LNCaP clone FGC (cell line): ENCODE results near the gene RFTN1.

ENCODE experiments used
- DNase-seq: peaks from one replicate; pipeline ENCODE4 v3.0.0-alpha.2; 2011; ENCODE audit warnings: low read depth
- H3K4me3 ChIP-seq: 2 replicates; pipeline ENCODE4 v1.5.1; 2011; ENCODE audit warnings: mild to moderate bottlenecking, low read depth, low read length, control low read depth
- CTCF ChIP-seq: IDR thresholded peaks from 2 replicates; pipeline ENCODE4 v1.5.1; 2012; ENCODE audit warnings: mild to moderate bottlenecking; ENCODE audit not compliant: control insufficient read depth, insufficient read depth; ENCODE audit errors: extremely low read depth

The RFTN1 gene

GRCh38 chr3:16334909-16335308 is 178.6 kb downstream of the RFTN1 start:
- no peak for TF ChIP-seq CTCF
- no peak for DNase-seq
- H3K4me3 ChIP-seq: no peak overlapping the region

DNA sequence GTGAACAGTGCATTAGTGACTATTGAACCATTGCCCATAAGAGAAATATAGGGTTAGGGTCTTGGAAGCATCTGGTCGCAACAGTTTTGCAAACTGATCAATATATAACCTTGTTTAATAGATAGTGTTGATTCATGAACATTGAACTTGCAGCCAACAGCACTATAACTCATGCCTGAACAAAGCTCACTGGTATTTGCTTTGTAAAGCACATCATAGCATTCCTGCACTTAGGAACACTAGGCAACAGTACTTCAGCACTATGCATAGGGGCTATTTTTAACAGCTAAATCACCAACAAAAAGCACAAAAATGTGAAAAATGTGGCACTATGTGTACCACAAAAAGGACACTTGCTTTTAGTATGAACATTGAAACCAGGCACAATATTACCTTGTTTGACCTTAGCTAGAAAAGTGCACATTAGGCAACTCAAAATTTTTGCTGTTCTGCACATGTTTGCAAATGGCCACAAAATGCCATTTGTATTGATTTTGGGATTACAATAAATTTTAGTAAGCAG is 180.5 kb downstream of the RFTN1 start:
- TF ChIP-seq CTCF: no peak
- no peak overlapping the region for H3K4me3 ChIP-seq
- no peak for DNase-seq

DNA sequence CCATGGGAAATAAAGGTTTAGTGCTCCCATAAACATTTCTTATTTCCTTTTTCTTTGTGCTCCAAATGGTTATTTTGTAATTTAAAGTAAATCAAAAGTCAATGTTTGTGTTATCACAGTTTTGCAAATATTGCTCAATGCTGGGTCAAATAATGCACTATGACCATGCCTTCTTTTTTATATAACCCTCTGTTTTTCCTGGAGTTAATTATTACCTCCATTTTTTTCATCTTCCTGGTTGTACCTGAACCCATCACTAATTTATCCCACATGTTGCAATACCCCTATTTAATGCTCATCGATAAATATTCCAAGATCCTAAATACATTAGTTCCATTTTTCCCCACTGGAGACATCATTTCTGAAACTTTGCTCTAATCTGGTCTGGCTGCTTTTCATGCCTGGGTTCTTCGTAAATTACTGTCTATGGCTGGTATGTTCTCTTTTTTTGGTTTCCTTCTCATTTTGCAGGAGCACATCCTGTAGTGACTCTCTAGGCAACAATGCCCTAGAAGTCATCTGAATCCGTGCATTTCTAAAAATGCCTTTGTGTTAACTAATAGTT is 182.1 kb downstream of the RFTN1 start:
- no peak for TF ChIP-seq CTCF
- H3K4me3 ChIP-seq: no peak overlapping the region
- no peak for DNase-seq

- H3K4me3 ChIP-seq: no peak overlapping the region
- TF ChIP-seq CTCF: no peak
- DNase-seq: no peak
Measured at GRCh38 chr3:16330351-16330750, 183.1 kb downstream of the RFTN1 start.

- TF ChIP-seq CTCF: no peak
- no peak overlapping the region for H3K4me3 ChIP-seq
- DNase-seq: no peak
Measured at GRCh38 chr3:16329826-16330129, 183.7 kb downstream of the RFTN1 start.

DNA sequence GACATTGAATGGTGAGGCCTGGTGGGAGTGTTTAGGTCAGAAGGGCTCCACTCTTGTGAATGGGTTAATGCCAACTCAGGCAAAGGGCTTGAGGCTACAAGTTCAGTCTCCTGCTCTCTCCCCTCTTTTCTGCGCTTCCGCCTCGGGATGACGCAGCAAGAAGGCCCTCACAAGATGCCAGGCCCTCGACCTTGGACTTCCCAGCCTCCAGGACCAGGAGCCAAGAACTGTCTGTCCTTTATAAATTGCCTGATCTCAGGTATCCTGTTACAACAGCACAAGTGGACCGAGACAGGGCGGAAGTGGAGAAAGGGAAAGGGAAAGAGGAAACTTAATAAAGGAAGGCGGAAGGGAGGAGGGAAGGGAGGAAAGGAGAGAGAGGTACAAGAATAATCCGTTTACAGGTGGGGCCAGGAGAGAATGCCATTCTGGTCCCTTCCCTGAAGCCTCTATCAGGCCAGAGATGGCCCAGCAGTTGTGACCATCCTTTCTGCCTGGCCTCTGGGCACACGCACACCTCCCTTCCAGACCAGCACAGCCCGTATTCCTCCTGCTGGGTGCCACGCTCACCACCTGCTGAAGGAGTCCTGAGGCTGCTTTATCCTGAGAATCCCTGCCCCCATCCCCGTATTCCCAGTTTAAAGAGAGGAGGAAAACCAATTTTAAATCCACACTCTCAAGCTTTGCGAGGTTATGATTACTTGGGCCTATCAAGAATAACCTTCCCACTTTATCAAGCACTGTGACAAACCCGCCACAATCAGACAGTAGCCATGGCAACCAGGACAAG is 184.3 kb downstream of the RFTN1 start:
- DNase-seq: no peak
- no peak for TF ChIP-seq CTCF
- no peak overlapping the region for H3K4me3 ChIP-seq

GRCh38 chr3:16328124-16328523 is 185.4 kb downstream of the RFTN1 start:
- no peak for DNase-seq
- no peak for TF ChIP-seq CTCF

More at GRCh38 chr3:16328124-16328523, 185.4 kb downstream of the RFTN1 start:
- H3K4me3 ChIP-seq: no peak overlapping the region
